Activated B cell treated with CpG ODN at 0.5 μM for 24 hours (primary cell): ENCODE data around the gene YKT6. TPM values are rescaled to one million over a fixed set of nuclear protein-coding genes. Genes with fewer than 3 reads are reported as not detected.

Experiments used
- ATAC-seq: fragments of 200-7000 bp; cut with Tn5 transposase; one replicate; pipeline ENCODE4 v1.10.0; 2021; ENCODE audit warnings: low read depth, mild to moderate bottlenecking, moderate library complexity
- CTCF ChIA-PET: fragments of 350-600 bp; sonication (Branson Sonifier 250); formaldehyde crosslinking; loops from one replicate; lab custom pipeline; 2021; ENCODE audit warnings: antibody characterized with exemption; lab: Charles Lee
- POLR2A ChIA-PET: fragments of 350-600 bp; sonication (Branson Sonifier 250); formaldehyde crosslinking; loops from one replicate; lab custom pipeline; 2021; ENCODE audit warnings: antibody characterized with exemption; lab: Charles Lee
- DNase-seq: peaks from one replicate; pipeline ENCODE4 v3.0.0; 2022
- H3K27ac Mint-ChIP-seq: one replicate; pipeline ENCODE4 v1.8.0; 2020; ENCODE audit warnings: mixed read lengths
- H3K27me3 Mint-ChIP-seq: one replicate; pipeline ENCODE4 v1.8.0; 2021; ENCODE audit warnings: mixed read lengths
- H3K36me3 Mint-ChIP-seq: one replicate; pipeline ENCODE4 v1.8.0; 2021; ENCODE audit warnings: low read depth, mixed read lengths
- H3K4me1 Mint-ChIP-seq: one replicate; pipeline ENCODE4 v1.8.0; 2021; ENCODE audit warnings: mixed read lengths
- H3K4me3 Mint-ChIP-seq: one replicate; pipeline ENCODE4 v1.8.0; 2020; ENCODE audit warnings: mild to moderate bottlenecking, mixed read lengths
- H3K9me3 Mint-ChIP-seq: one replicate; pipeline ENCODE4 v1.8.0; 2020; ENCODE audit warnings: mixed read lengths
- intact Hi-C: fragments of 100-400 bp; cut with micrococcal nuclease; formaldehyde crosslinking; loops from one replicate; pipeline ENCODE4 v1.15.1; 2024
- total RNA-seq: library from RNA; stranded (reverse); gene quantifications from 2 replicates; pipeline ENCODE4 v1.2.3, GENCODE V29; 2022
- TF ChIP-seq, protein P1 (sequence below): fragments of 200-600 bp; IDR thresholded peaks from one replicate; pipeline ENCODE4 v1.8.0; 2022; ENCODE audit warnings: antibody characterized with exemption, mild to moderate bottlenecking

The YKT6 gene
- total RNA-seq, 1 donor from 2014 or later = 78.2 TPM

DNA sequence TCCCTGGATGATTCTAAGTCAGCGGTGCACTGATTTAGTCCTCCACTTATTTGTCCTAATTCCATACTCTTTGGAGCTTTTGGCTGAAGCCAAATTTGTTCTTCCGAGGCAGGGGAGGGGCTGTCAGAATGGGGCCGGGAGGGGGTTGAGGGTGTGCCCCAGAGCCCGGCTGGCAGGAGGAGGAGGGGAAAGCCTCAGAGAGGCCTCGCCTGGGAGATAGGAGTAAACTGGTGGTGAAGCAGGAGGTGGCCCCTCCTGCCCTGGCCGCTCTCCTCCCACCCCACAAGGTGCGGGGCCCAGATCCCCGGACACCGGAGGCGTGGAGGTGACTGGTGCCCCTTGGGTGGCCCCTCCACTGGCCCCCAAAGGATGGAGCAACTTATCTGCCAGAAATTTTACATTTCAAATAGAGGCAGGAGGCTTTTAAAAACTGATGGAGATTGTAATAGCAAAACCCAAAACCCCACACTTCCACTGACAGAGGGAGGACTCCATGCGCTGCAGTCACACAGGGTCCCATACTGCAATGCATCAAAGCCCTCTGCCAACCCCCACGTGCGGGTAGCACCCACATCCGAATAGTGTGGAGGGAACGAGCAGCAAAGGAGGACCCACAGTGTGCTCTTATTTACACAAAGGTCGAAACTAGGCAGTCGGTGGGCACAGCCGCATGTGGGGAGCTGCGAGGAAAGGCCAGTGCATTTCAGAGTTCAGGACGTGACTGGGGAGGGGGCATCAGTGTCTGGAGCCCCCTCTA, 62.7 kb downstream of the YKT6 start:
- Mint-ChIP-seq H3K36me3 (no peaks in the 10 kb centered on the region), H3K4me1 (peaks cover 22% of the 10 kb centered on the region), H3K9me3 (no peaks in the 10 kb centered on the region), H3K27me3 (peaks cover 3% of the 10 kb centered on the region), H3K27ac (no peak overlapping the region), H3K4me3 (no peak overlapping the region)
- POLR2A ChIA-PET = no interaction called here
- CTCF ChIA-PET = no interaction called here
- TF ChIP-seq, protein P1, sequence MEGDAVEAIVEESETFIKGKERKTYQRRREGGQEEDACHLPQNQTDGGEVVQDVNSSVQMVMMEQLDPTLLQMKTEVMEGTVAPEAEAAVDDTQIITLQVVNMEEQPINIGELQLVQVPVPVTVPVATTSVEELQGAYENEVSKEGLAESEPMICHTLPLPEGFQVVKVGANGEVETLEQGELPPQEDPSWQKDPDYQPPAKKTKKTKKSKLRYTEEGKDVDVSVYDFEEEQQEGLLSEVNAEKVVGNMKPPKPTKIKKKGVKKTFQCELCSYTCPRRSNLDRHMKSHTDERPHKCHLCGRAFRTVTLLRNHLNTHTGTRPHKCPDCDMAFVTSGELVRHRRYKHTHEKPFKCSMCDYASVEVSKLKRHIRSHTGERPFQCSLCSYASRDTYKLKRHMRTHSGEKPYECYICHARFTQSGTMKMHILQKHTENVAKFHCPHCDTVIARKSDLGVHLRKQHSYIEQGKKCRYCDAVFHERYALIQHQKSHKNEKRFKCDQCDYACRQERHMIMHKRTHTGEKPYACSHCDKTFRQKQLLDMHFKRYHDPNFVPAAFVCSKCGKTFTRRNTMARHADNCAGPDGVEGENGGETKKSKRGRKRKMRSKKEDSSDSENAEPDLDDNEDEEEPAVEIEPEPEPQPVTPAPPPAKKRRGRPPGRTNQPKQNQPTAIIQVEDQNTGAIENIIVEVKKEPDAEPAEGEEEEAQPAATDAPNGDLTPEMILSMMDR = no peak
- DNase-seq = no peak
- no peak for ATAC-seq
- intact Hi-C loops = no loop called here

Other genes with a start within 250 kb of the YKT6 start
- not detected in 2 replicates for gene SPDYE1, start 203.1 kb upstream of the YKT6 start, total RNA-seq
- gene DBNL, start 156.3 kb upstream of the YKT6 start, total RNA-seq = 198 and 210 TPM in 2 replicates
- 1.1 and 1.2 TPM in 2 replicates for gene PGAM2, start 135.4 kb upstream of the YKT6 start, total RNA-seq
- 53.0 and 69.7 TPM in 2 replicates for gene POLM, start 118.4 kb upstream of the YKT6 start, total RNA-seq
- gene AEBP1, start 96.6 kb upstream of the YKT6 start, total RNA-seq = 17.4 and 21.7 TPM in 2 replicates
- 146 and 147 TPM in 2 replicates for gene POLD2, start 77.4 kb upstream of the YKT6 start, total RNA-seq
- not detected in 2 replicates for gene MYL7, start 59.6 kb upstream of the YKT6 start, total RNA-seq
- 0.13 and 0.44 TPM in 2 replicates for gene GCK, start 11.5 kb upstream of the YKT6 start, total RNA-seq
- gene CAMK2B, start 124.6 kb downstream of the YKT6 start, total RNA-seq = 0.17 and 0.58 TPM in 2 replicates